Inflammatory macrophage treated with lipopolysaccharide for 1 hour (primary cell): ENCODE results near the gene BRSK2.

Source experiments
- DNase-seq, 2 donors: peaks; one replicate each; pipeline ENCODE4 v3.0.0-alpha.2; 2020 to 2022

Gene BRSK2

GRCh38 chr11:1484061-1484671 is 94.4 kb downstream of the BRSK2 start:
- DNase-seq, result no peak

DNA sequence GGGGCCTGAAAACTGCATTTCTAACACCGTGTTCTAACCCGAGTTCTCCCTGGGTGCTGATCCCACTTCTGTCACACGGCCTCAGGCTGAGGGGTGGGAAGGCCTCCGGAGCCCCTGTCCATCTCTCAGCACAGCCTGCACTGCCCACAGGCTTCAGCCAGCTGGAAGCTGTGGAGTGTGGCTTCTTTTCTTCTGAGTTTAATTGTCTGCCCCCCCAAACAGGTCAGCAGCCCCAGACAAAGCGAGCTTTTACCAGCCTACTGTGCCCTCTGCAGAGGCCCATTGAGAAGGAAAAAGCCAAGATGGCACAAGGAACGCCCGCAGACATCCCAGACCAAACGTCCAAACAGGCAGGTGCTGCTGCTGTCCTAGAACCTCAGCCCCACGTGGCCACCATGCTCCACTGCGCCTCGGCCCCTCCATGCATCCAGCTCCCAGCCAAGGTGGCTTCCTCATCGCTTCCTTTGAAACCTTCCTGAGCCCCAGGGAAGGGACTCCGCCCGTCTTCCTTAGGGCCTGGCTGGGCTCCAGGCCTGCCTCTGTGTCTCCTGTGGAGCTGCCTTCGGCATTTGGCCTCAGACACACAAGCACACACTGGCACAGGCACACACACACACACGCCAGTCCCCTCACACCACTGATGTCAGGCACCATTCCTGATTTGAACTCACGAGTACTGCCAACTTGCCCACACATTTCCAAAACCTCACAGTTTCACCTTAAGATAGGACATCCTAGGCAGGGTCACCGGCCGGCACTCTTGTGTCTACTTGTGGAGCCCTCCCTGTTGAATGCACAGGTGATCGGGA is 95.2 kb downstream of the BRSK2 start:
- no peak for DNase-seq

GRCh38 chr11:1485504-1485885 is 95.8 kb downstream of the BRSK2 start:
- no peak for DNase-seq

GRCh38 chr11:1486054-1486825 is 96.5 kb downstream of the BRSK2 start, which contains the start of gene MOB2:
Gene MOB2 (minus strand): TSS chr11:1486779. CDS start chr11:1486556, 223 bp downstream.
- DNase-seq, result peak; percentile 8 to 33

DNA sequence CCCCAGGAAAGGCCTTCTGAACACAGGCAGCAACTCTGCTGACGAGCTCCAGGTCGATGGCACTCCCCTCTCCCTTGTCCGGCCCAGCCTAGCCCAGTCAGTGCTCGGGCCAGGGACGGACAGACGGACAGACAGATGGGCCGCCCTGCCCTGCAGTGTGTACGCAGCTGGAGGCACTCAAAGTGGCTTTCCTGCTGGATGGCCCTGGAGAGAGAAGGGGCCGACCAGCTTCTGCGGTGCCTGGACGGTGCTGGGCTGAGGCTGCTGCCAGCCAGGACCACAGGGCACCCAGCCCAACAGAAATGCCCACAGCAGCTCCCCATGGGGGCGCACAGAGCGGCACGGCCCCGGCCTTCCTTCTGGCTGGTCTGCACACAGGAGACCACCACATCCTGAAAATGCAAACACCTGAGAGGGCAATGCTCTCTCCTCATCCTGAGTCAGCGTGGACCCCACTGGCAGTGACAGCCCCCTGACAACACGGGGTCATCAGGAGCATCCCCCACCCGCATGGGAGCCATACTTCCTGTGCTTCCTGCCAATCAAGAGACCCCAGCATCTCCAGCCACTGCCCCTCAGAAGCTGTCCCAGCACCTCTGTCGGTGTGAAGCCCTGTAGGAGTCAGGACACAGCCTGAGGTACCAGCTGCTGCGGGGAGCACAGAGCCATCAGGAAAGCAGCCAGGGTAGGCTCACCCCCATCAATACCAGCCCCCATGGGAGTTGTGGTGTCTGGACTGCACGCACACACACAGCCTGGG is 97.5 kb downstream of the BRSK2 start:
- DNase-seq, result no peak

DNA sequence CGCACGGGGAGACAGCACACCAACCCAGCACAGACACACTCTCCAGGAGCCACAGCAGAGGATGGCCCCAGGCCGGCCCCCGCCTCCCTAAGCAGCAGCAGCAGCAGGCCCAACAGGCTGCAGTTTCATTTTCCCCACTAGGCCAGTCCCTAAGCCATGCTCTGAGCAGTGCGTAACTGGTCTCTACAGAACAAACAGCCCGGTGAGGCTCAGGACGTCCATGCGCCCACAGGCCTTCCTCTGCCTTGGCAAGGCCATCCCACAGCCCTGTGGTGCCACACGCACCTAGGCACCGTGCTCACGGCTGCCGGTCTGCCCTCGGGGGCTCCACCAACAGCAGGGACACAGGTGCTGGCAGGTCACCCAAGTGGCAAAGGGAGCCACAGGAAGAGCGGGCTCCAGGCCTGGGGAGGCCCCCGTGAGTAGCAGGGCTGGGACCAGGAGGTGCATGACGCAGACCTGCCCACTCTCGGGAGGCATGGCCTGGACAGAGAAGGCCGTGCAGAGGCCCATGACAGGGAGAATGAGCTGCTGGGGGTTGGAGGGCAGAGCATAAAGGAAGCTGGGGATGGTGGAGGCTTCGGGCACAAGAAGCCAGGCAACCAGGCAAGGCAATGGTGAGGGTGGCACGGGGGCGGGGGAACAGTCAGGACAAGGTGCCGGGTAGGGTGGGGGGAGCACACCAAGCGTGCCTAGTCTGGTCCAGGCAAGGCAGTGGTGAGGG is 98.3 kb downstream of the BRSK2 start:
- DNase-seq, result no peak

DNA sequence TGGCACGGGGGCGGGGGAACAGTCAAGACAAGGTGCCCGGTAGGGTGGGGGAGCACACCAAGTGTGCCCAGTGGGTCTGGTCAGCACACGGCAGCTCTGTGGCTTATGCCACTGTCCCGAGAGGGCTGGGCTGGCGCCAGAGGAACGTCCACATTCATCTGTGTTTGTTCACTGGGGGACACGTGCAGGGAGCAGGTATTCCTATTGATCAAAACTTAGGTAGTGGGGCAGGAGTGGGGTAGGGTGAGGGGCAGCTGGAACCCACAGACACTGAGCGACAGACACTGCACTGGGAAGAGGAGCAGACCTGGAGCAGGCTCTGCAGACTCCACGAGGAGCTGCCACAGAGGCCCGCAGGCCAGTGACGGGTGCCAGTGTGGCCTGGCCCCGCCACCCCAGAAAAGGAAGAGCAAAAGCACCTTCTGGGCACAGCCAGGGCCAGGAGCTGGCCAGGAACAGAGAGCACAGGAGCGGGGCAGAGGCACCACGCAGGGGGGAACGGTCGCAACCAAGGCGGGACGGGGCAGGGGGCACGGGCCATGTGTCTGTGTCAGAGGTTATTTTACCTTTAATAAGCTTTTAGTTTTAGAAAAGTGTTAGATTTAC is 98.9 kb downstream of the BRSK2 start:
- no peak for DNase-seq

GRCh38 chr11:1490651-1491050 is 100.9 kb downstream of the BRSK2 start:
- no peak for DNase-seq

DNA sequence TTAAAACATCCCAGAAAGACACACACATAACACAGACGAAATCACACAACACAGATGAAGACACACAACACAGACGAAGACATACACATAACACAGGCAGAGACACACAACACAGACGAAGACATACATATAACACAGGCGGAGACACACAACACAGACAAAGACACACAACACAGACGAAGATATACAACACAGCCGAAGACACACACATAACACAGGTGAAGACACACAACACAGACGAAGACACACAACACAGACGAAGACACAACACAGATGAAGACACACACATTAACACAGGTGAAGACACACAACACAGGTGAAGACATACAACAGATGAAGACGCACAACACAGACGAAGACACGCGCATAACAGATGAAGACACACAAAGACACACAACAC is 101.6 kb downstream of the BRSK2 start:
- DNase-seq, result no peak

DNA sequence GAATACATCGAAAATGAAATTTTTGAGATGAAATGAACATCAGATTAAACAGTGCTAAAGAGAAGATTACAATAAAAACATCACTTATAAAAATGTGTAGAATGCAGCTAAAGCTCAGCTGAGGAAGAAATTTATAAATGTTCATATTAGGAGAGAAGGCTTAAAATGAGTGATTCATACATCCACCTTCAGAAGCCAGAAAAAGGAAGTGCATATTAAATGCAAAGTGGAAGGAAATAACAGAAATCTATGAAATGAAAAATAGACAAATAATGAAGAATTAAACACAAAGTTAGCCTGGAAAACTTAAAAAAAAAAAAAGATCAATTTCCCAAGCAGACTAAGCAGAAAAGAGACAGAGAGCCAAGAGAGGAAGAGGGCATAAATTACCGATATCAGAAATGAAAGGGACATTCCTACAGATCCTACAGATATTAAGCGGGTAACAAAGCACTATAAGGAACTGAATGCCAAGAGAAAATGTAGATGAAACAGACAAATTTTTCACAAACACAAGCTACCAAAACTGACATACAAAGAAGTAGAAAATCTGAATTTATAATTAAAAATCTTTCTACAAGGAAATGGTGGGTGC is 104.0 kb downstream of the BRSK2 start:
- peak in 1 of 2 donors; percentile 10 for DNase-seq

- no peak for DNase-seq
Observed at GRCh38 chr11:1494650-1495049, 104.9 kb downstream of the BRSK2 start.

GRCh38 chr11:1496091-1496760 is 106.5 kb downstream of the BRSK2 start:
- DNase-seq, result no peak

- DNase-seq, result no peak
Observed at GRCh38 chr11:1496761-1497095, 107.0 kb downstream of the BRSK2 start.

DNA sequence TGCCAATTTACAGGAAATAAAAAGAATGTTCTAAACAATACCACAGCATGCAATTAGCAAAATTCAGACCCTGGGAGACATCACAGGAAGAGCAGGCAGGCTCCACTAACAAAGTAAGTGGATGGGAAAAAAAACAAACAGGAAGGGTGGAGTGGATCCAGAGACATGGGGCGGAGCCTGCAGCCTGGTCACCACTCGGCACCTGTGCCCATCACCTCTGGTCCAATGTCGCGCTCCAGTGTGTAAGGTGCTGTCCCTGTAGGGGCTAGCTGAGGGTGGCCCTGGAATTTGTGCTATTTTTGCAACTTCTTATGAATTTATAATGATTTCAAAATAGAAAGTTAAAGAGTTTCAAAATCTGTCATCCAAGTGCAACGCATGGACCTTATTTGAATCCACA is 107.9 kb downstream of the BRSK2 start:
- no peak for DNase-seq

DNA sequence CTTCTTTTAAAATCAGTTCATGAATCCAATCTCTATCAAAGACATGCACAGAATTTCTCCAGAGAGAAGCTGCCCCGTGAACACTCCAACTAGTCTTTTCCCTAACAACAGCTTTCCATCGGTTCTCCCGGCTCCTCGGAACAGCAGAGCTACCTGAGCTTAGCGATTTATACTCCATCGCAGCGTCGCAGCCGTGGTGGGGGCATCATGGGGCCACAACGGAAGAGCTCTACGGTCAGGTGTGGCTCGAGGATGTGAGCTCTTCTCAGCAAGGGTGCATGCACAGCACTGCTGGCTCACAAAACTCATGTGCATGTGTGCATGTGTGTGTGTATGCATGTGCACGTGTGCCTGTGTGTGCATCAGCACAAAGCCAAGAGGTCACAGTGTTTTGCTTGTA is 108.5 kb downstream of the BRSK2 start:
- no peak for DNase-seq

DNA sequence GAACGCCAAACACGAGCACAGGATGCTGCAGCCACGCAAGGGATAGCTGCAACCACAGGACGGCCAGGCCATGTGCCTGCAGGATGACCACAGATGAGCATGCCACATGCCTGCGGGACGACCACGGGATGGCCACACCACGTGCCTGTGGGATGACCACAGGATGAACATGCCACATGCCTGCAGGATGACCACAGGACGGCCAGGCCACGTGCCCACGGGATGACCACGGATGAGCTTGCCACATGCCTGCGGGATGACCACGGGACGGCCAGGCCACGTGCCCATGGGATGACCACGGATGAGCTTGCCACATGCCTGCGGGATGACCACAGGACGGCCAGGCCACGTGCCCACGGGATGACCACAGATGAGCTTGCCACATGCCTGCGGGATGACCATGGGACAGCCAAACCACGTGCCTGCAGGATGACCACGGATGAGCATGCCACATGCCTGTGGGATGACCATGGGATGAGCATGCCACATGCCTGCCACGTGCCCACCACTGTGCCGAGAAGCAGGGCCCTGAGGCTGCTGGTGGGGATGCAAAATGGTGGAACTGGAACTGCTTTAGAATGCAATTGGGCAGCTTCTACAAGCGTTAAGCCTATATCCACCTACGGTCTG is 109.6 kb downstream of the BRSK2 start:
- DNase-seq, result no peak

DNA sequence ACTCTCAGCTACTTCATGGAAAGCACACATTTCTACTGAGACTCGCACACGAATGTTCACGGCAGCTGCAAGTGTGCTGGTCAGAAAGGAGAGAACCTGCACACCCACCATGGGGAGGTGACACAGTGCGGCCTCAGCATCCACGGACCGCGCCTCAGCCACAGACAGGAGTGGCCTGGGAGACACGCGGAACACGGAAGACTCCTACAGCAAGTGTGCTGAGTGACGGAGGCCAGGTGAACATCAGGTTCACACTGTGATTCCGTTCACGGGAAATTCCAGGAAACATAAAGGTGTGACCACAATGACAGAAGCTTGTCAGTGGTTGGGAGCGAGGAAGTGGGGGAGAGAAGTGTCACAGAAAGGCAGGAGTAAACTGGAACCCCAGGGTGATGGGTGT is 110.2 kb downstream of the BRSK2 start:
- no peak for DNase-seq

GRCh38 chr11:1500466-1501420 is 111.0 kb downstream of the BRSK2 start:
- DNase-seq, result no peak
